ENCODE measurements around the gene EMID1.

DNA sequence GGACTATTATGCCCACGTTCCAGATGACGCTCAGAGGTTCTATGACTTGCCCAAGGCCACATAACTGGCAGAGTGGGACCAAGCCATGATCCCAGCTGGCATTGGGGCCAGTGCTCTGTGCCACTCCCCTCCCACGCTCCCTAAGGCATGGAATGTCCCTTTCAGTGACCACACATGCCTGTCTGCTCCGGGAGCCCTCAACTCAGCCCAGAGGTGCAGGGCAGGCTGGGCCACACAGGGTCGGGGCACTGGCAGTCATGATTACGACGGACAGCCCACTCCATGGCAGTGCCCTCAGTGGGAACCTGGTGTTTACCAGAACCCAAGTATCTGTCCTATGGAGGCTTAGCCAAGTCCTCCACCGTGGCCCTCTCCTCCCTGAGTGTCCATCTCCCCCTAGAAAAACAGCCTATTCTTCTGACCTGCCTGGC, 52.1 kb downstream of the EMID1 start:
- TF ChIP-seq, protein P1, sequence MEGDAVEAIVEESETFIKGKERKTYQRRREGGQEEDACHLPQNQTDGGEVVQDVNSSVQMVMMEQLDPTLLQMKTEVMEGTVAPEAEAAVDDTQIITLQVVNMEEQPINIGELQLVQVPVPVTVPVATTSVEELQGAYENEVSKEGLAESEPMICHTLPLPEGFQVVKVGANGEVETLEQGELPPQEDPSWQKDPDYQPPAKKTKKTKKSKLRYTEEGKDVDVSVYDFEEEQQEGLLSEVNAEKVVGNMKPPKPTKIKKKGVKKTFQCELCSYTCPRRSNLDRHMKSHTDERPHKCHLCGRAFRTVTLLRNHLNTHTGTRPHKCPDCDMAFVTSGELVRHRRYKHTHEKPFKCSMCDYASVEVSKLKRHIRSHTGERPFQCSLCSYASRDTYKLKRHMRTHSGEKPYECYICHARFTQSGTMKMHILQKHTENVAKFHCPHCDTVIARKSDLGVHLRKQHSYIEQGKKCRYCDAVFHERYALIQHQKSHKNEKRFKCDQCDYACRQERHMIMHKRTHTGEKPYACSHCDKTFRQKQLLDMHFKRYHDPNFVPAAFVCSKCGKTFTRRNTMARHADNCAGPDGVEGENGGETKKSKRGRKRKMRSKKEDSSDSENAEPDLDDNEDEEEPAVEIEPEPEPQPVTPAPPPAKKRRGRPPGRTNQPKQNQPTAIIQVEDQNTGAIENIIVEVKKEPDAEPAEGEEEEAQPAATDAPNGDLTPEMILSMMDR (IDR thresholded peaks at IDR 0.05): no peak
- no peak for TF ChIP-seq POLR2AphosphoS5 (IDR thresholded peaks at IDR 0.05)
